ENCODE results near the gene IL5RA.

Gene IL5RA

GRCh38 chr3:3066378-3066777 is 43.8 kb downstream of the IL5RA start:
- DNase-seq (ENCODE audit: low spot score) = no peak

GRCh38 chr3:3065876-3066275 is 44.3 kb downstream of the IL5RA start:
- no peak for DNase-seq (ENCODE audit: low spot score)

GRCh38 chr3:3064297-3064696 is 45.9 kb downstream of the IL5RA start:
- DNase-seq (ENCODE audit: low spot score) = no peak

DNA sequence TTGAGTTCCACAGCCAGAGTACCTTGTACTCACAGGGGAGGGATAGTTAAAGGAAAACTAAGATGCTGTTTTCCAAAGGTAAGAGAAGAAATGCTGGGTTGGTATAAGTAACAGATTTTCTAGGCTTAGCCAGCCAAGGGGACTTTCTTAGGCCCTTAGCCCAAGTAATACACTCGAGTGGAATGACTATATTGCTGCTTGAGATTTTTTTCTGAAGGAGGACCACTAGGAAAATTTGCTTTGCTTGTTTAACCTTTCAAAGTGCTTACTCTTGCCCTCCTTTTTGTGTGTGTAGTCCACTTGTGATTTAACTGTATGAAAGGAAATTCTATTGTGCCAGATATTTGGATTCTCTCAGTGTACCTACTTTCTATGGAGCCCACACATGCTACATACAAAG is 50.5 kb downstream of the IL5RA start:
- DNase-seq (ENCODE audit: low spot score) = no peak

GRCh38 chr3:3053974-3054373 is 56.2 kb downstream of the IL5RA start:
- DNase-seq (ENCODE audit: low spot score) = no peak

DNA sequence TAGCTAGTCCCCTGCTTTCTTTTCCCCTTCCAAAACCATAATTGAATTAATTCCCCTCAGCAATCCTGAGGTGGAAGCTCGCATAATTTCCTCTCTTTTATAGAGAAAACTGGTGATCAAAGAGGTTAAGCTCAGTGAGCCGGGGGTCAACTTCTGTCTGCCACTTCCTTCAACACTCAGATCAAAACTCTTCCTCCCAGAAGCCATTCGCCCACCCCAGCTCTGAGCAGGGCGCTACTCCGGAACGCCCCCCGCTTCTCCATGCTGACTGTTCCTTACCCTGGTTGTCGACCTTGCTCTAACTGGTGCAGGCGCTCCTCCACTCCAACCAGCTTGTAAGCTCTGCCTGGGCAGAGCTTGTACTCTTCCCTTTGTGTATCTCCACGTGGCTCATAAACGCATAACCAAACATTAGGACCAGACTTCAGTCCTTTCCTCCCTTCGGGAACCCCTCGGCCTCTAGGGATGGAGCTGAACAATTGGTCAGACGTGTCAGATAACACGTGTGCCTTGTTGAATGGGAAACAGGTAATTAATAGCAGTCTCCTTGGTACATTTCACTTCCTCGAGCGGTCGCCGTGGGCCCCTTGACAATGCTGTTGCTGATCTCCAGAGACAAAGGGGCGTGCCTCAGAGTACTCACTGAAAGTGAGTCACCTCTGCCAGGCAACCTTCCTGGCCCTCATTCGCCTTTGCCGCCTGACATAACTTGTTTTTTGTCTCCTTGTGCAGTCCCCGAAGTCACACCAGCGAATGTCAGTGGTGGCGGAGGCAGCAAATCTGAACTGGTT is 71.8 kb downstream of the IL5RA start:
- no peak for DNase-seq (ENCODE audit: low spot score)

- DNase-seq (ENCODE audit: low spot score) = no peak
These were observed 73.0 kb downstream of the IL5RA start for GRCh38 chr3:3037156-3037555.

DNA sequence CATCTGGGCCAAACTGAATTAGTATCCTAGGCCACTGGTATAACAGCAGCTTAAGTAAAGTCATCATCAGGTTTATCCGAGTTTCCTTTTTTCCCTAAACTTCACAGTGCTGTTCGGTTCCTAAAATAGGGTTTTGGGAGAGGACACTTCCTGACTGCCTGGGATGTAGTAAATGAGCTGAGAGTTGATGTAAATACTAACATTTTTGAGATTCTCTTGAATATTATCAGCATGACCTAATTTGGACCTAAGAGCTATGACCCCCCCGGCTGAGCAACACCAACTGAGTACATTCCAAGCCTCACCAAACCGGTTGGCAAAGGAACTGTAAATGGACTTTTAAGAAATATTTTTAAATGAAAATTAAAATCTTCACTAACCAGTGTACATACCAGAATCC is 78.8 kb downstream of the IL5RA start:
- DNase-seq (ENCODE audit: low spot score) = no peak

DNA sequence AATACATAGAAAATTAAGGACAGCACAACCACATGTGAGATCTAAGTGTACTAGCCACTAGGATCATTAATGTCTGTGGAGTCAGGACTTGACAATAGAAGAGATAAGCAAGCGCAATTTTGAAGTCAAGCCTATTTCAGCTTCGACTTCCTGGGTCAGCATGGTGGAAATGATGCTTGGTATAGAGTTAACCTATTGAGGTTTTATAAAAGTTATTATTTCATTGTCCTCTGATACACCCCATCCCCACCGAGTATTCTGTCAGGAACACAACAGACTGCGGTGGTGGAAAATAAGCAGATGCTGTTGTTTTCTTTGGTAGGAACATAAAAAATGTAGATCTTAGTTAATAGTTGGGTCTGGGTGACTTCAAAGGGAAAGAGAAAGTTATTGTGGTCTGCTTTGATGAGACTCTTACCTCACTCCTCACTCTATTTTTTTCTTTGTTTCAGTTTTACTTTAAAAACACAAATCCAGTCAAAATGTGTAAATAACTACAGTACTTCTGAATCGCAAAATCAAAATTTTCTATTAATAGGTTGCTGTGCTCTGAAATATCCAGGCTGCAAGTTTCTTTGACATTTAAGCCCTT is 82.1 kb downstream of the IL5RA start:
- DNase-seq (ENCODE audit: low spot score) = no peak

DNA sequence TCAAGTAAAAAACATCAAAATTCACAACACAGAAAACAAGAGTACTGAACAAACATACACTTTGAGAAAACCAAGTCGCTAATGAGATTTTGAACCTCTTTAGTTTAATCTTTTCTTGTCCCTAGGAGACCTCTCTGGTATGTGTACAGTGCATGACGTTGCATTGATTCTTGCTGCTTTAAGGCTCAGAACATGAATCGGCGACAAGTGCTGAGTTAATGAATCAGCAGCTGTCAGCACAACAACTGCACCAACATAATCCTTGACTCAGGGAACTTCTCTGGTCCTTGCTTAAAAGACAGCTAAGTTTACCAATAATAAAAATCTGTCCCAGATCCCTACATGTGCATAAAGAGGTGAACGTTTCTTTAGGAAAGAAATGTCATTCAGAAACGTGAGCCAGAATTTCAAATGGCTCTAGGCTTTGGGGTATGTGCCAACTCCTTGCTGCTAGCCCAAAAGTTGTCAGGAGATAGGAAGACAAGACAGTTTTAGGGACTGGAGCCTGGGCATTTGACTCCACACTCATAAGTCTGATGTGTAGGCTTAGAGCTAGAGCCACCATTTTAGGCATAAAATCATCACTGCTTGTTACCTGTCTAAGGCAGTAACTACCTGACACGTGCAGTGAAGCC is 86.9 kb downstream of the IL5RA start:
- DNase-seq (ENCODE audit: low spot score) = no peak

GRCh38 chr3:3020209-3020608 is 90.0 kb downstream of the IL5RA start:
- no peak for DNase-seq (ENCODE audit: low spot score)

Data from NAMALWA (cell line).